ENCODE results near the gene FNDC11. TPM values are rescaled to one million over a fixed set of nuclear protein-coding genes. Genes with fewer than 3 reads are reported as not detected.

The FNDC11 gene
- total and polyA plus RNA-seq, 2 of the 13 experiments (the other 11 are each of a cell fraction or from before 2014, with no cell fraction given) = 0.07 TPM; not detected in 1

DNA sequence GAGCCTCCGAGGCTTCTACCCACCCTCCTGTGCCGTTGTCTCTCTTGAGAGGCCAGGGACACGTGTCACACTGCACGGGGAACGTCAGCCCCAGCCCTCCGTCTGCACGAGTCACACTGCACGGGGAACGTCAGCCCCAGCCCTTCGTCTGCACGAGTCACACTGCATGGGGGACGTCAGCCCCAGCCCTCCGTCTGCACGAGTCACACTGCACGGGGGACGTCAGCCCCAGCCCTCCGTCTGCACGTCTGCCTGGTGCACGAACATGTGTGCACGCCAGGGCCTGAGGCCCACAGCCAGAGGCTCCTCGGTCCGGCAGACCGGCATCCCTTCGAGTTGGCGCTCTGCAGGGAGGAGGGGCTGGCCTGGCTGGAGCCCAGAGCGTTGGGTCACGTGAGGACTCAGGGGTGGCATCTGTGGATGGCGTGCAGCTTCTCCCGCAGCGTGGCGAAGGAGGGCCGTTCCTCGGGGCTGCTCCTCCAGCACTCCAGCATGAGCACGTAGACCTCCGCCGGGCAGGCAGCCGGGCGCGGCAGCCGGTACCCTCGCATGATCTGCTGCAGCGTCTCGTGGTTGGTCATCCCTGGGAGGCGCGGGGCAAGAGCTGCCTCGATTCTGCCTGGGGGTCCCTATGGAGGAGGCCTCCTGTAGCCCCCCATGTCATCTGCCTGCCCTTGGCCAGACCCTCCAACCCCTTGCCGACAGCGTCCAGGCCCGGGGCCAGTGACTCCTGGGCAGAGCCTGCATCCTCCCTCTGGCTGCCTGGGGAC lies 13.4 kb upstream of the FNDC11 start (continued):
- TF ChIP-seq, protein P1, sequence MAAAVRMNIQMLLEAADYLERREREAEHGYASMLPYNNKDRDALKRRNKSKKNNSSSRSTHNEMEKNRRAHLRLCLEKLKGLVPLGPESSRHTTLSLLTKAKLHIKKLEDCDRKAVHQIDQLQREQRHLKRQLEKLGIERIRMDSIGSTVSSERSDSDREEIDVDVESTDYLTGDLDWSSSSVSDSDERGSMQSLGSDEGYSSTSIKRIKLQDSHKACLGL (CRISPR knock-in tag; IDR thresholded peaks at IDR 0.05) = 0 out of 2 replicates have a peak, but pooled peaks have one; percentile 71
- TF ChIP-seq JUND (CRISPR knock-in tag; IDR thresholded peaks at IDR 0.05) (no peak), ZNF563 (CRISPR knock-in tag; IDR thresholded peaks at IDR 0.05) (peak; percentile 10; the same call in 1 of the 2 replicates), FLYWCH1 (CRISPR knock-in tag; IDR thresholded peaks at IDR 0.05) (no peak), WIZ (CRISPR knock-in tag; IDR thresholded peaks at IDR 0.05) (0 out of 2 replicates have a peak, but pooled peaks have one; percentile 32), SP4 (CRISPR knock-in tag; IDR thresholded peaks at IDR 0.05) (0 out of 2 replicates have a peak, but pooled peaks have one; percentile 21)
- TF ChIP-seq, protein P2, sequence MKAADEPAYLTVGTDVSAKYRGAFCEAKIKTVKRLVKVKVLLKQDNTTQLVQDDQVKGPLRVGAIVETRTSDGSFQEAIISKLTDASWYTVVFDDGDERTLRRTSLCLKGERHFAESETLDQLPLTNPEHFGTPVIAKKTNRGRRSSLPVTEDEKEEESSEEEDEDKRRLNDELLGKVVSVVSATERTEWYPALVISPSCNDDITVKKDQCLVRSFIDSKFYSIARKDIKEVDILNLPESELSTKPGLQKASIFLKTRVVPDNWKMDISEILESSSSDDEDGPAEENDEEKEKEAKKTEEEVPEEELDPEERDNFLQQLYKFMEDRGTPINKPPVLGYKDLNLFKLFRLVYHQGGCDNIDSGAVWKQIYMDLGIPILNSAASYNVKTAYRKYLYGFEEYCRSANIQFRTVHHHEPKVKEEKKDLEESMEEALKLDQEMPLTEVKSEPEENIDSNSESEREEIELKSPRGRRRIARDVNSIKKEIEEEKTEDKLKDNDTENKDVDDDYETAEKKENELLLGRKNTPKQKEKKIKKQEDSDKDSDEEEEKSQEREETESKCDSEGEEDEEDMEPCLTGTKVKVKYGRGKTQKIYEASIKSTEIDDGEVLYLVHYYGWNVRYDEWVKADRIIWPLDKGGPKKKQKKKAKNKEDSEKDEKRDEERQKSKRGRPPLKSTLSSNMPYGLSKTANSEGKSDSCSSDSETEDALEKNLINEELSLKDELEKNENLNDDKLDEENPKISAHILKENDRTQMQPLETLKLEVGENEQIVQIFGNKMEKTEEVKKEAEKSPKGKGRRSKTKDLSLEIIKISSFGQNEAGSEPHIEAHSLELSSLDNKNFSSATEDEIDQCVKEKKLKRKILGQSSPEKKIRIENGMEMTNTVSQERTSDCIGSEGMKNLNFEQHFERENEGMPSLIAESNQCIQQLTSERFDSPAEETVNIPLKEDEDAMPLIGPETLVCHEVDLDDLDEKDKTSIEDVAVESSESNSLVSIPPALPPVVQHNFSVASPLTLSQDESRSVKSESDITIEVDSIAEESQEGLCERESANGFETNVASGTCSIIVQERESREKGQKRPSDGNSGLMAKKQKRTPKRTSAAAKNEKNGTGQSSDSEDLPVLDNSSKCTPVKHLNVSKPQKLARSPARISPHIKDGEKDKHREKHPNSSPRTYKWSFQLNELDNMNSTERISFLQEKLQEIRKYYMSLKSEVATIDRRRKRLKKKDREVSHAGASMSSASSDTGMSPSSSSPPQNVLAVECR (CRISPR knock-in tag; IDR thresholded peaks at IDR 0.05; ENCODE audit: borderline replicate concordance) = no peak
- TF ChIP-seq, protein P3, sequence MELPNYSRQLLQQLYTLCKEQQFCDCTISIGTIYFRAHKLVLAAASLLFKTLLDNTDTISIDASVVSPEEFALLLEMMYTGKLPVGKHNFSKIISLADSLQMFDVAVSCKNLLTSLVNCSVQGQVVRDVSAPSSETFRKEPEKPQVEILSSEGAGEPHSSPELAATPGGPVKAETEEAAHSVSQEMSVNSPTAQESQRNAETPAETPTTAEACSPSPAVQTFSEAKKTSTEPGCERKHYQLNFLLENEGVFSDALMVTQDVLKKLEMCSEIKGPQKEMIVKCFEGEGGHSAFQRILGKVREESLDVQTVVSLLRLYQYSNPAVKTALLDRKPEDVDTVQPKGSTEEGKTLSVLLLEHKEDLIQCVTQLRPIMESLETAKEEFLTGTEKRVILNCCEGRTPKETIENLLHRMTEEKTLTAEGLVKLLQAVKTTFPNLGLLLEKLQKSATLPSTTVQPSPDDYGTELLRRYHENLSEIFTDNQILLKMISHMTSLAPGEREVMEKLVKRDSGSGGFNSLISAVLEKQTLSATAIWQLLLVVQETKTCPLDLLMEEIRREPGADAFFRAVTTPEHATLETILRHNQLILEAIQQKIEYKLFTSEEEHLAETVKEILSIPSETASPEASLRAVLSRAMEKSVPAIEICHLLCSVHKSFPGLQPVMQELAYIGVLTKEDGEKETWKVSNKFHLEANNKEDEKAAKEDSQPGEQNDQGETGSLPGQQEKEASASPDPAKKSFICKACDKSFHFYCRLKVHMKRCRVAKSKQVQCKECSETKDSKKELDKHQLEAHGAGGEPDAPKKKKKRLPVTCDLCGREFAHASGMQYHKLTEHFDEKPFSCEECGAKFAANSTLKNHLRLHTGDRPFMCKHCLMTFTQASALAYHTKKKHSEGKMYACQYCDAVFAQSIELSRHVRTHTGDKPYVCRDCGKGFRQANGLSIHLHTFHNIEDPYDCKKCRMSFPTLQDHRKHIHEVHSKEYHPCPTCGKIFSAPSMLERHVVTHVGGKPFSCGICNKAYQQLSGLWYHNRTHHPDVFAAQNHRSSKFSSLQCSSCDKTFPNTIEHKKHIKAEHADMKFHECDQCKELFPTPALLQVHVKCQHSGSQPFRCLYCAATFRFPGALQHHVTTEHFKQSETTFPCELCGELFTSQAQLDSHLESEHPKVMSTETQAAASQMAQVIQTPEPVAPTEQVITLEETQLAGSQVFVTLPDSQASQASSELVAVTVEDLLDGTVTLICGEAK (IDR thresholded peaks at IDR 0.05) = no peak
- TF ChIP-seq, protein P3 (CRISPR knock-in tag; IDR thresholded peaks at IDR 0.05) = peak; percentile 21; the same call in 1 of the 2 replicates
- TF ChIP-seq, protein P4, sequence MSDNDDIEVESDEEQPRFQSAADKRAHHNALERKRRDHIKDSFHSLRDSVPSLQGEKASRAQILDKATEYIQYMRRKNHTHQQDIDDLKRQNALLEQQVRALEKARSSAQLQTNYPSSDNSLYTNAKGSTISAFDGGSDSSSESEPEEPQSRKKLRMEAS (IDR thresholded peaks at IDR 0.05) = peak; percentile 69
- TF ChIP-seq, protein P5, sequence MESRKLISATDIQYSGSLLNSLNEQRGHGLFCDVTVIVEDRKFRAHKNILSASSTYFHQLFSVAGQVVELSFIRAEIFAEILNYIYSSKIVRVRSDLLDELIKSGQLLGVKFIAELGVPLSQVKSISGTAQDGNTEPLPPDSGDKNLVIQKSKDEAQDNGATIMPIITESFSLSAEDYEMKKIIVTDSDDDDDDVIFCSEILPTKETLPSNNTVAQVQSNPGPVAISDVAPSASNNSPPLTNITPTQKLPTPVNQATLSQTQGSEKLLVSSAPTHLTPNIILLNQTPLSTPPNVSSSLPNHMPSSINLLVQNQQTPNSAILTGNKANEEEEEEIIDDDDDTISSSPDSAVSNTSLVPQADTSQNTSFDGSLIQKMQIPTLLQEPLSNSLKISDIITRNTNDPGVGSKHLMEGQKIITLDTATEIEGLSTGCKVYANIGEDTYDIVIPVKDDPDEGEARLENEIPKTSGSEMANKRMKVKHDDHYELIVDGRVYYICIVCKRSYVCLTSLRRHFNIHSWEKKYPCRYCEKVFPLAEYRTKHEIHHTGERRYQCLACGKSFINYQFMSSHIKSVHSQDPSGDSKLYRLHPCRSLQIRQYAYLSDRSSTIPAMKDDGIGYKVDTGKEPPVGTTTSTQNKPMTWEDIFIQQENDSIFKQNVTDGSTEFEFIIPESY (CRISPR knock-in tag; IDR thresholded peaks at IDR 0.05) = peak; percentile 75; the same call in 1 of the 2 replicates

All from HepG2 (cell line).